ENCODE results near the gene CFTR. TPM values are rescaled to one million over a fixed set of nuclear protein-coding genes. Genes with fewer than 3 reads are reported as not detected.

Gene CFTR
- 0.30 and 0.67 TPM in 2 replicates for total RNA-seq

GRCh38 chr7:117479225-117480054, at the start of gene CFTR:
CFTR (plus strand) TSS chr7:117480025; CDS start chr7:117480095, 70 bp downstream.

Other genes starting within 250 kb of the CFTR start
- 1.0 and 1.3 TPM in 2 replicates for gene WNT2, start 157.0 kb upstream of the CFTR start, total RNA-seq
- gene ASZ1, start 52.5 kb upstream of the CFTR start, total RNA-seq: not detected in 2 replicates

All from bronchus fibroblast of lung (primary cell).